GM21528 (cell line): ENCODE results near the gene SSBP4.

Source experiments
- ATAC-seq: cut with Tn5 transposase; IDR thresholded peaks from one replicate; pipeline ENCODE4 v1.9.1; 2021; ENCODE audit warnings: mild to moderate bottlenecking, moderate library complexity; ENCODE audit not compliant: unreplicated experiment, low FRiP score

Gene SSBP4

GRCh38 chr19:18419699-18420460 lies 682 bp downstream of the SSBP4 start:
- ATAC-seq = peak; percentile 12

DNA sequence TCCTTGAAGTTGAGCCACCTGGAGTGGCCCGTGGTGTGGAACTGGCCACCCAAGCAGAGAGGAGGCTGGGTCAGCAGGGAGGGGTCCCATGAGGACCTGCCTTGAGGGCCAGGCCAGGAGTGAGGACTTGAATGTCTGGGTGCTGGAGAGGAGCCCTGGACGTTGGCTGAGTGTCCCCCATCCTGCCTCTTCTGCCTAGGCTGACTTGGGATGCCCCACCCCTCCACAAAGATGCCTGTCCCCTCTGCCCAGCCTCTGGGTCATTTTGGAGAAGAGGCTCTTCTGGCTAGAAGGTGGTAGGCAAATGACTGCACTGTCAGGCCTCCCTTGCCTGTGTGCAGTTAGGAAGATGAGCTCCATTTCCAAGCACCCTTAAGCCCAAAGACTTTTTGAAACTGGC lies 1.7 kb downstream of the SSBP4 start:
- no peak for ATAC-seq

- ATAC-seq = no peak
These were observed 2.3 kb downstream of the SSBP4 start for GRCh38 chr19:18421371-18421959.

DNA sequence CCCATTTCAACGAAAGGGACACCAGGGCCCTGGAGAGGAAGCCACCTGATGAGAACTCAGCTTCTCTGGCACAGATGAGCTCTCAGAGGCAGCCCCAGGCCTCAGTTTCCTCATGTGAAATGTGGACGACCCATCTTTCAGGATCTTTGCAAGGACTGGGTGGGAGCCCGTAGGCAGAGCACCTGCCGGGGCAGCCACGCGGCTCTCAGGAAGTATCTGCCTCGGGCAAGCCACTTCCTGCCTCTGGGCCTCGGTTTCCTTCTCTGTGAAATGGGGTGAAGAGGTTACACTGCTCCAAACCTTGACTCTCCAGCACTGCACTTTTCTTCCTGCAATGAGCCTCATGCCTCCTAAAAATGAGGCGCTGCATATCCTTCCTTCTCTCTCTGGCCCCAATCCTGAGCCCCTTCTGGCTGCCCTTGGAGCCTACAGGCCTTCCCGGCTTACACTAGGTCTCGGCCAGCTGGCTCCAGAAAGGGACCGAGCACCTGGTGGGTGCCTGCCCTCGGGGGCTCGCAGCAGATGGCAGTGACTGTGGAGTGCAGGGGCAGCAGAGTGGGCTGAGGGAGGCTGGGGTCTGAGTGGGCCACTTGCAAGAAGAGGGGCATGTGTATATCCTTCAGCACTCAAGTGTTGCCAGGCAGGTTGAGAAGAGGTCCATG lies 3.5 kb downstream of the SSBP4 start:
- ATAC-seq = no peak

DNA sequence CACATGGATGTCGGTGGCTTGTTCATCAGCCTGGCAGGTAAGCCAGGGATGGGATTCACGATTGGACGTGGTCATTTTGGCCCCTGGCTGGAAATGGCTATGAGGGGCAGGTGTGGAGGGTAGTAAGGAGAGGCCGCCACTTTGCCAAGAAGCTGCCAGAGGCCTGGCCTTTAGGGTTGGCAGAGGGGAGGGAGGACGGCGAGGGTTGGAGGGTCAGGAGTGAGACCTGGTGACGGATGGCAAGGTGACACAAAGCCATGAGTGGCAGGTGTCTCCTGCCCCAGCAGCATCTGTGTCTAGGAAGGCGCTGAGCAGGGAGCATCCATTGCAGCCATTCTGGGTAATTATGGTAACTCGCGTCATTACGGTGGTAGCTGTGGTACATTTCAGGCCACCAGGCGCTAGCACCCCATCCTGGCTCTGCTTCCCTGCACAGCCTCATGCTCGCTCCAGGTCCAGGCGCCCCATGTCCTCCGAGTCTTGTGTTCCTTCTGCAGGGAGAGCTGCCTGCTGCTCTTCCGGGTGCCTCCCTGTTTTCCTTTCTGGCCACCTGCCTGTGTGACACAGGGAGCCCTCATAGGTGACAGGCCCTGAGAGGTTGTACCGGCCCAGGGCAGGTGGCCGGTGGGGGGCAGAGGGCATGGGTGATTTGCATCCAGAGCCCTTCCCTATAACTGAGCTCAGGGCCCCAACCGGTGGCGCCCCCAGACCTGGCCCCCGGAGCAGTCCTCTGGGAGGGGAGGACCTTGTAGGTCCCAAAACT lies 4.2 kb downstream of the SSBP4 start:
- no peak for ATAC-seq

- no peak for ATAC-seq
These were observed 5.1 kb downstream of the SSBP4 start for GRCh38 chr19:18424122-18424889.

DNA sequence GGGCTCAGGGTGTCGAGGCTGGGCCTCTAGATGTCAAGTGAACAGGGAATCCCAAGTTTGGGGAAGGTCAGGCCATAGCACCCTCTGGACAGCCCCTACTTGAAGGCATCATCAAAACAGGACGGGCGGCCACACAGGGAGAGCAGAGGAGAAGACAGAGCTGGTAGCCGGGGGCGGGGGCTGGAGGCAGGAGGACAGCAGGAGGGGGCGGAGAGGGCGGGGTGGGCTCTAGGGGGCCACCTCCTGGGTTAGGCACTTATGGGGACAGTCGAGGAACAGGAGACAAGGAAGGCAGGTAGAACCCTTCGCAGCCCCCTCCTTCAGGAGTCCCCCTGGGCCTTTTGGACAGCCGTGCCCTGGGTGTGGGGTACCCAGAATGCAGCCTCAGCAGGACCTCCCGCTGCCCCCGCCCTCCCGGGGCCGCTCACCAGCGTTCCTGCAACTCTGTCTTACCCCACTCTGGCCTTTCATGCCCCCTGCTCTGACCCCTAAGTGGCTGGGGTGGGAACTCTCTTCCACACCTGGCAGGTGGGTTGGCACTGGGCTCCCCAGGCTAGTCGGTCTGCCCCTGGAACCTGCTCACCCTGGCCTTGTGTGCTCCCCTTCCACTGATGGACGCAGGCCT lies 5.8 kb downstream of the SSBP4 start:
- no peak for ATAC-seq

GRCh38 chr19:18425515-18426415 lies 6.6 kb downstream of the SSBP4 start:
- no peak for ATAC-seq

- no peak for ATAC-seq
These were observed 7.2 kb downstream of the SSBP4 start for GRCh38 chr19:18426416-18426767.

GRCh38 chr19:18427080-18427742 lies 8.0 kb downstream of the SSBP4 start:
- ATAC-seq = no peak

- no peak for ATAC-seq
These were observed 8.5 kb downstream of the SSBP4 start for GRCh38 chr19:18427743-18428113.

DNA sequence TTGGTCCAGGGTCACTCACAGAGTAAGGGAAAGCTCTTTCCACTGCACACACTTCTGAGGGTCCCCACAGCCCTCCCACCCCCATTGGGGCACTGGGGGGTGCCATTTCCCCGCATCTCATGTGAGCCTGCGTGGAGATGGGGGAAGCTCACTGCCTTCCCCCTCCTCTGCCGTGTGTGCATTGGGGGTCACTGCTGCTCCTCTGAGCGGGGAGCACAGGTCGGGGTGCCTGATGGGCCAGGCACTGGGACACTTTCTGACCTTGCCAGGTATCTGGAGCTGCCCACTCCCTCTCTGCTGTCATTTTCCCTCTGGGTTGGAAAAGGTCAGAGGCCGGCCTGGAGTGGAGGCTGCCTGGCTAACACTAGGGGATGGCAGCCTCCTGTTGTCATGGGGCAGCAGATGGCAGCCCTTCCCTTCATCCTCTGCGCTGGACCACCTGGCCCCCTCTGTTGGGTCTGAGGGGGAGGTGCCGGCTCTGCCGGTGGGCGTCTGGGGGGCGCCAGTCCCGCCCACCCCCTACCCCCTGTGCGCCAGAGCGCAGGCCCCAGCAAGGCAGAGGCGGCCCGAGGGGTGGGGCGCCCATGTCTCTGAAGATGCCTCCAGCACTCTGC lies 9.1 kb downstream of the SSBP4 start:
- no peak for ATAC-seq

DNA sequence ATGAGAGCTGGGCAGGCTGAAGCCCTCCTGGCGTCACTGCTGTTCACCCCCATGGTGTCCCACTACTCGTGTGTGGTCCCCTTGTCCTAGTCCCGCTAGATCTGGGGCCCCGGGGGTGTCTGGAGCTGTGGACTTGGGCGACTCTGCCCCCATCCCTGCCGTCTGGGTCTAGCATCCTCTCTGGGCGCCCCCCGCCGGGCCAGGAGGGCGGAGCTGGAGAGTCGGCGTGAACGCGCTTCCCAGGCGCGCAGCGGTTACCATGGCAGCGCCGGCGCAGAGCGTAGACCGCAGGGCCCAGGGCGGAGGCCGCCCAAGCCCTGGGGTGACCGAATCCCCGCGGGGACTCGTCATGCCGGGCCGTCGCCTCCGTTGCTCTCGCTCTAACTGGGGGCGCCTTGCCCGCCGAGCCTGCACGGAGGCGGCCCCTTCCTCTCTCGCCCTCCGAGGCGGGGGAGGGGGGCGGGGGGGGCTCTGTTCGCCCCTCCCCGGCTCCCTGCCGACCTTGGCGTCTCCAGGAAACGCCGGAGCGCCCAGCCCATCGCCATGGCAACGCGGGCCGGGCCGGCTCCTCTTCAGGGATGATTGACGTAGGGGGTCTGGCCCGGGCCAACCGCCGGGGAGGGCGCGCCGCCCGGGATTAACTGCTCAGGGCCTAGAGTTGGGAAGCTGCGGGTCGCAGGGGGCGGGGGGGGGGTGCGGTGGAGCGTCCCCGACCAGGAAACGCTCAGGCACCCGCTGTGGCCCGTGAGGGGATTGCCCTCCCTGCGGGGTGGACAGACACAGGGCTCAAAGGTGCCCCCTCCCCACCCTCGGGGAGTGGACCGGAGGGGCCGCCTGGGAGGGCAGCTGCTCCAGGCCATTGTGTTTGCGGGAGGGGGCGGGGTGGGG lies 9.8 kb downstream of the SSBP4 start:
- ATAC-seq = peak; percentile 51

GRCh38 chr19:18429717-18430416 lies 10.7 kb downstream of the SSBP4 start:
- ATAC-seq = no peak

DNA sequence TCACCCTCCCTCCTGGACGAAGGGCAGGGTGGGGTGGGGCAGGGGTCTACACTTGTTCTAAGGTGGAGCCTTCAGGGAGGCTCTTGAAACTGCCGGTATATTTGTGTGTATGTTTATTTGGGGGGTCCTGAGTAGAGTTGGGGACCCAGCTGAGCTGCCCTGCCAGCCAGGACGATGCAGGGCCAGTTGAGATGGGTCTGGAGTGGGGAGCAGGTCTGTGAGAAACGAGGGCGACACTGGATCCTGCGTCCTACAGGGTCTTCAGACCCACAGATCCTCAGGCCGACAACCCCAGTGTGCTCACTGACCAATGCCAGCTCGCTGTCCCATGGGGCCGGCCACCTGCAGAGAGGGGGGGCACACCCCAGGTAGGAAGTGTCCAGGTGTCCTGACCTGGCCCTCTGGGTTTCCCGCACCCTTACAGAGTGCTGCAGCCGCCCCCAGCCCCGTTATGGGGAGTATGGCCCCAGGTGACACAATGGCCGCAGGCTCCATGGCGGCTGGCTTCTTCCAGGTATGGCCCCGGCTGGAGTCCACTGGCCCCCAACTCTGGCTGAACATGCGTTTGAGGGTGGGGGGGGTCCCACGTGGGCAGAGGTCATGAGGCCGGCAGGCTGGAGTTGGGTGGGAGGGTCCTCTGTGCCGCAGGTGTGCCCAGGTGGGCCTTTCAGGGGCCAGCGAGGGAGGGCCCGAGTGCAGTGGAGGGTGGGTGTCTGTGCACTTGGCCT lies 11.4 kb downstream of the SSBP4 start:
- no peak for ATAC-seq
